ENCODE measurements around the gene PDPR. TPM values are rescaled to one million over a fixed set of nuclear protein-coding genes. Genes with fewer than 3 reads are reported as not detected.
"Not testable (repeated sequence)": the region's sequence is repeated elsewhere in the genome, so short reads cannot be mapped to it uniquely, and the experiment has no call there.

Gene PDPR
- total RNA-seq, 4 donors from 2014 or later, result 29.1 to 36.2 (median 31.7) TPM

DNA sequence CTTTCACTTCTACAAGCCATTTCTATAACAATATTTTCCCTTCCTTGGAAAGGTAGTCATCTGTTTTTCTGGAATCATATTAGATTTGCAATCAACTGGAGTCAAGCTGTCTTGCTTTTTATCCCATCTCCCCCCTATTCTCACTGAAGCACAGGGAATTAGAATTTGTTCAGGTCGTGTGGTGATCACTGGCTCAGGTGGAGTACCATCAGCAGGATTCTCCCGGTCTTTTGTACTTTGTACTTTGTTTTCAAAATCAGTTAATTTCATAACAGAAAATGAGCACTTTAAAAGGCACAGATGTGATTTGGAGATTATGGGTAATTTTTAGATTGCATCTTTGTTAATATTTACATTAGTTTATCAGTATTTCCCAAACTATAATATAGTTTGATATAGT lies 26.0 kb upstream of the PDPR start:
- H3K36me3 ChIP-seq; H3K9me3 ChIP-seq; intact Hi-C loops (cut with DNase I; ENCODE audit: low total_unique reads); DNase-seq; H3K27me3 ChIP-seq; H3K4me1 ChIP-seq; in situ Hi-C loops (cut with MboI; ENCODE audit: low pct_ligation_motif_present in 1 of 4, low pct_unique_long_range_greater_than_20kb in 1 of 4, low sequenced_read_pairs in 3 of 4); H3K27ac ChIP-seq; H3K4me3 ChIP-seq: not testable (repeated sequence)
- 41% methylated on average over 2 of the region's 2 CpGs; no CpG with 5 or more reads in 1 of the 2 donors for WGBS, 2 donors (ENCODE audit: low coverage in 1 of 2)

DNA sequence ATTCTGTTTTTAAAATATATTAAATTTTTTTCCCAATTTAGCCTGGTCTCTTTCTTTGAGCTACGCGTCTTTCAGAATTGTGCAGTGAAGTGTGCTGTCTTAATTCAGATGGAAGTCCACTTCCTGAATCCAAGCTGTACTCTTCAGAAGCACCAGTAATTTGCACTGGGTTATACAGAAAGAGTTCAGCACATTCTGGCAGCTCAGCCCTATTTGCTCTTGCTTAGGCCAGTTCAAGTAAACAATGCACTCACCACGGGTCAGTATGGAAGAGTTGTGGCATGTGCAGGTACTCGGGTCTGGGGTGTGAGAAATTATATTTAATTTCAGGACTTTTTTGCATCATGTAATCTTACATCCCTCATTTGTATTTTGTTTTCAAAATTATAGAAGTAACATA lies 25.3 kb upstream of the PDPR start:
- in situ Hi-C loops (cut with MboI; ENCODE audit: low pct_ligation_motif_present in 1 of 4, low pct_unique_long_range_greater_than_20kb in 1 of 4, low sequenced_read_pairs in 3 of 4); H3K4me3 ChIP-seq; H3K27me3 ChIP-seq; H3K27ac ChIP-seq; H3K4me1 ChIP-seq; H3K36me3 ChIP-seq; H3K9me3 ChIP-seq; DNase-seq; intact Hi-C loops (cut with DNase I; ENCODE audit: low total_unique reads): not testable (repeated sequence)
- 17% methylated on average over 1 of the region's 4 CpGs; no CpG with 5 or more reads in 1 of the 2 donors for WGBS, 2 donors (ENCODE audit: low coverage in 1 of 2)

DNA sequence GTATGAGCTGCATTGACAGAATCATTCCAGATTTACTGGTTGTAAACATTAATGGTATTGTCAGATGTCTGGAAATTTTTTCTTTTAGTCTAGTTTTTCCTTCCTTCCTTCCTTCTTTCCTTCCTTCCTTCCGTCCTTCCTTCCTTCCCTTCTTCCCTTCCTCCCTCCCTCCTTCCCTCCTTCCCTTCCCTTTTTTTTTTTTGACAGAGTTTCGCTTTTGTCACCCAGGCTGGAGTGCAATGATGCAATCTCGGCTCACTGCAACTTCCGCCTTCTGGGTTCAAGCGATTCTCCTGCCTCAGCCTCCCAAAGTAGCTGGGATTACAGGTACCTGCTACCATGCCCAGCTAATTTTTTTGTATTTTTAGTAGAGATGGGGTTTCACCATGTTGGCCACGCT lies 24.8 kb upstream of the PDPR start:
- H3K27ac ChIP-seq; H3K36me3 ChIP-seq; H3K27me3 ChIP-seq; DNase-seq; intact Hi-C loops (cut with DNase I; ENCODE audit: low total_unique reads); H3K4me3 ChIP-seq; H3K4me1 ChIP-seq; H3K9me3 ChIP-seq; in situ Hi-C loops (cut with MboI; ENCODE audit: low pct_ligation_motif_present in 1 of 4, low pct_unique_long_range_greater_than_20kb in 1 of 4, low sequenced_read_pairs in 3 of 4): not testable (repeated sequence)
- 67 to 87% methylated on average over 1 to 6 of the region's 6 CpGs for WGBS, 2 donors (ENCODE audit: low coverage in 1 of 2)

DNA sequence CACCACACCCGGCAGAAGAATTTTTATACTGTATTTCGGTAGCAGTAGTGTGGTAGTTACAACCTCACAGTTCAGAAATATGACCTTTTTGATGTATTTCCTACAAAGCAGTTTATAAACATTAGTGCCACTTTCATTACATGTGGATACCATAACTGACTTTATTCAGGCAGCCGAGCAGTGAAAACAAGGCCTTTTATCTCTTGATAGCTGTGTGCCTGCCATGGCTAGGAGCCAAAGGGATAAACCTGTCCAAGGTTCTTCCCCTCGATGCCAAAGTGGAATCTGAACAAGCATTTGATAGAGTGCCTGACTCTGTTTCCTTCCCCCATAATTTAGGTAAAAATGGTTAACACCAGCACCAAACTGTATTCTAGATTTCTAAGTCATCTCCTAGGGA lies 23.0 kb upstream of the PDPR start:
- WGBS, 2 donors (ENCODE audit: low coverage in 1 of 2), result 61 to 67% methylated on average over 1 to 4 of the region's 4 CpGs
- intact Hi-C loops (cut with DNase I; ENCODE audit: low total_unique reads); H3K4me1 ChIP-seq; H3K36me3 ChIP-seq; H3K27me3 ChIP-seq; H3K9me3 ChIP-seq; H3K27ac ChIP-seq; H3K4me3 ChIP-seq; in situ Hi-C loops (cut with MboI; ENCODE audit: low pct_ligation_motif_present in 1 of 4, low pct_unique_long_range_greater_than_20kb in 1 of 4, low sequenced_read_pairs in 3 of 4): not testable (repeated sequence)
- DNase-seq, result peak; percentile 61

DNA sequence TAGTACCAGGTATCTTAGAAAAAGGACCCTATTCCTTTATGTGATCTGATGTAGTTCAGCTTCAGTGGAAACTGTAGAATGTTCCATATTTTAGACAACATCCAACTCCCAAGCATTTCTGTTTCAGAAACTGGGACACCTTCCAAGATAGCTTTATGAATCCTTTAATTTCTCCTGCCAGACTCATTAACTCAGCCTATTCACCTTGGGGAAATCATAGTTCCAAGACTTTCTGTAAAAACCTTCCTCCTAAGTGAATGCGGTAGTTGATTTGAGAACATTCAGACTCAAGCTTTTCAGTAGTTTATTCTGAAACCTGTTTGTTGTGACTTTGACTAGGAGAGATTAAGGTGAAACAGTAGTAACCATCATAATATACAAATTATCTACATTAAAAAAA lies 20.0 kb upstream of the PDPR start:
- DNase-seq; H3K27ac ChIP-seq; in situ Hi-C loops (cut with MboI; ENCODE audit: low pct_ligation_motif_present in 1 of 4, low pct_unique_long_range_greater_than_20kb in 1 of 4, low sequenced_read_pairs in 3 of 4); intact Hi-C loops (cut with DNase I; ENCODE audit: low total_unique reads); H3K36me3 ChIP-seq; H3K9me3 ChIP-seq; H3K4me1 ChIP-seq; H3K4me3 ChIP-seq; H3K27me3 ChIP-seq: not testable (repeated sequence)
- 57 to 72% methylated on average over 1 of the region's 1 CpG for WGBS, 2 donors (ENCODE audit: low coverage in 1 of 2)

DNA sequence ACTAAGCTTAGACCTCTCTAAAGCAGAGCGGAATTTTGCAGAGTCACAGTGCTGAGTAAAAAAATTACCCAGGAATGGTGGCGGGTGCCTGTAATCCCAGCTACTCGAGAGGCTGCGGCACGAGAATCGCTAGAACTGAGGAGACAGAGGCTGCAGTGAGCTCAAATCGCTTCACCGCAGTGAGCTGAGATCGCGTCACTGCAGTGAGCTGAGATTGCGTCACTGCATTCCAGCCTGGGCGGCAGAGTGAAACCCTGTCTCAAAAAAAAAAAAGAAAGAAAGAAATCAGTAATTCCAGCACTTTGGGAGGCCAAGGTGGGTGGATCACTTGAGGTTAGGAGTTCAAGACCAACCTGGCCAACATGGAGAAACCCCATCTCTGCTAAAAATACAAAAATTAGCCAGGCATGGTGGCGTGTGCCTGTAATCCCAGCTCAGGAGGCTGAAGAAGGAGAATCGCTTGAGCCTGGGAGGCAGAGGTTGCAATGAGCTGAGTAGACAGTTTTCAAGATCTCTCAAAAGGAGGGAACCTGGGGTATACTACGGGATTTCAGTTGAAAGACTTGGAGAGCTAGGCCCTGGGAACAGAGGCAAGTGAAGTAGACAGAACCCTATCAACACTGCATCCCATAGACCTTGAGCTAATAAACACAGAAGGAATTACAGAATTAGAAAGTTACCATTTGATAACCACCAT lies 4.4 kb upstream of the PDPR start:
- H3K4me1 ChIP-seq; H3K4me3 ChIP-seq; H3K9me3 ChIP-seq; H3K36me3 ChIP-seq; H3K27ac ChIP-seq; intact Hi-C loops (cut with DNase I; ENCODE audit: low total_unique reads); DNase-seq; in situ Hi-C loops (cut with MboI; ENCODE audit: low pct_ligation_motif_present in 1 of 4, low pct_unique_long_range_greater_than_20kb in 1 of 4, low sequenced_read_pairs in 3 of 4); H3K27me3 ChIP-seq: not testable (repeated sequence)
- 94 to 95% methylated on average over 3 to 15 of the region's 15 CpGs for WGBS, 2 donors (ENCODE audit: low coverage in 1 of 2)

DNA sequence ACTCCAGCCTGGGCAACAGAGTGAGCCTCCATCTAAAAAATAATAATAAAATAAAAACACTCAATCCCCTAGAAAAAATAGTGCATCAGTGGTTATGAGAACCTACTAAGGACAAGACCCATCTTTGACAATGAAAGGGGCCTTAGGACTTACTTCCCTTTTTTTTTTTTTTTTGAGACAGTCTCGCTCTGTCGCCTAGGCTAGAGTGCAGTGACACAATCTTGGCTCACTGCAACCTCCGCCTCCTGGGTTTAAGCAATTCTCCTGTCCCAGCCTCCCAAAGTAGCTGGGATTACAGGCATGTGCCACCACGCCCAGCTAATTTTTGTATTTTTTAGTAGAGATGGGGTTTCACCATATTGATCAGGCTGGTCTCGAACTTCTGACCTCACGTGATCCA lies 2.0 kb upstream of the PDPR start:
- WGBS, 2 donors (ENCODE audit: low coverage in 1 of 2), result 84% methylated on average over 6 of the region's 6 CpGs; no CpG with 5 or more reads in 1 of the 2 donors
- intact Hi-C loops (cut with DNase I; ENCODE audit: low total_unique reads), result not testable (repeated sequence)

DNA sequence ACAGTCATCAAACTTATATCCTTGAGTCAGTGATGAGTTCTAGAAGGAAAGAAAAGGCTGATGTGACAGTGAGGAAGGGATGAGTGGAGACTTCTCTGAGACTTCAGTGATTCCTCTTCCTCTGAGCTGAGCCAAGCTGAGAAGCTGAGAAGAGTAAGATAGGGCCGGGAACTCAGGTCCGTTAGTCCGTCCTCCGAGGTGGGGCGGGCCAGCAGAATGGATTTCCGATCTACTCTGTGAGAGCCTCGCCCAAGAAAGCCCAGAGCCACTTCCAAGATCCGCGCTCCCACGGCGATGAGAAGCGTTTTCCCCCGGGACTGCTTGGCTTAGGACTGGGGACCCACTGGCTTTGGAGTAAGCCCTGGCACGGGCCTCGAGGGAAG lies 542 bp upstream of the PDPR start:
- Histone ChIP-seq H3K4me3 (peak overlapping the region in 3 of 4 donors; percentile 65 to 88 (median 65)), H3K4me1 (peaks cover 0 to 22% (median 12%) of the 10 kb centered on the region in 4 donors), H3K27ac (peak overlapping the region; percentile 84 to 89 (median 84))
- H3K36me3 ChIP-seq; in situ Hi-C loops (cut with MboI; ENCODE audit: low pct_ligation_motif_present in 1 of 4, low pct_unique_long_range_greater_than_20kb in 1 of 4, low sequenced_read_pairs in 3 of 4); H3K27me3 ChIP-seq; H3K9me3 ChIP-seq; intact Hi-C loops (cut with DNase I; ENCODE audit: low total_unique reads); DNase-seq: not testable (repeated sequence)
- WGBS, 2 donors (ENCODE audit: low coverage in 1 of 2), result no CpG with 5 or more reads among the region's 15 CpGs

More for the DNA sequence above, 2.0 kb upstream of the PDPR start:
- H3K36me3 ChIP-seq; H3K9me3 ChIP-seq; H3K27ac ChIP-seq; H3K4me3 ChIP-seq; DNase-seq; H3K27me3 ChIP-seq; in situ Hi-C loops (cut with MboI; ENCODE audit: low pct_ligation_motif_present in 1 of 4, low pct_unique_long_range_greater_than_20kb in 1 of 4, low sequenced_read_pairs in 3 of 4): not testable (repeated sequence)
- H3K4me1 ChIP-seq, result peaks cover 0 to 14% (median 7%) of the 10 kb centered on the region in 4 donors

DNA sequence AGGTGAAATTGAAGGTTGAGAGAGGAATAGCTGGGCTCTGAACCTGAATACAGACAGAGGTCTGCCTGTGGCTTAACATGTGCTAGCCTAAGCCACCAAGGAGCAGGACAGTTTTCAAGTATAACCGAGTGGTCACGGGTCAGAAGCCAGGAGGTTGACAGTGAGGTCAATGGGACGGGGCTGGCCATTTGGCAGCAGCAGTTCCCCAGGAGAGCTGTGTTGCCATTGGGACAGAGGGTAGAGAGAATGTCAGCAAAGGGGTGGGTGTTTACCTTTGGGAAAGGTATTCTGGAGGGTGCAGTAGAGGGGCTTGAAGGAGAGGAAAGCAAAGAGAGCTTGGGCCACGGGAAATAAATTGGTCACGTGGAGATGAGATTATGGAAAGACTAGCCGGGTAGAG lies 4.2 kb downstream of the PDPR start:
- in situ Hi-C loops (cut with MboI; ENCODE audit: low pct_ligation_motif_present in 1 of 4, low pct_unique_long_range_greater_than_20kb in 1 of 4, low sequenced_read_pairs in 3 of 4); H3K9me3 ChIP-seq; H3K27ac ChIP-seq; intact Hi-C loops (cut with DNase I; ENCODE audit: low total_unique reads); DNase-seq; H3K4me3 ChIP-seq; H3K27me3 ChIP-seq: not testable (repeated sequence)
- WGBS, 2 donors (ENCODE audit: low coverage in 1 of 2), result 79 to 82% methylated on average over 3 to 6 of the region's 6 CpGs
- peaks cover 0 to 13% (median 6%) of the 10 kb centered on the region in 4 donors for H3K36me3 ChIP-seq
- peaks cover 0 to 20% (median 12%) of the 10 kb centered on the region in 4 donors for H3K4me1 ChIP-seq

DNA sequence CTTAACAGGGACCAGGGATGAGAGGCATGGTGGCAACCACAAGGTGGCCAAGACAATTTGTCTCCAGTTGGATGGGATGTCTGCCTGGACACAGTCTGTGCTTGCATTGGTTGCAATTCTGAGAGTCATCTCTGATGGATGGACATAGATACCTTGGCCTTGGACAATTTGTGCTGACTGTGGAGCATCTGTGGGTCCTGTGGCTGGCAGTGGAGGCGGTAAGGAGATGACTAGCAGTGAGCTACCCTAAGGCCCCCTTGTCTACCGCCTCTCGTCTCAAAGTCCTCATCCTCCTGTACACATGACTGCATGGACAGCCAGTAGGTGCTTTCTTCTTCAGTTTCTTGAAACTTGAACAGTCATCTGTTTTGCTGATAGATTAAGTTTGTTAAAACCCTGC lies 4.6 kb downstream of the PDPR start:
- H3K27ac ChIP-seq; H3K27me3 ChIP-seq; H3K4me3 ChIP-seq; H3K9me3 ChIP-seq; in situ Hi-C loops (cut with MboI; ENCODE audit: low pct_ligation_motif_present in 1 of 4, low pct_unique_long_range_greater_than_20kb in 1 of 4, low sequenced_read_pairs in 3 of 4); intact Hi-C loops (cut with DNase I; ENCODE audit: low total_unique reads); DNase-seq: not testable (repeated sequence)
- Histone ChIP-seq H3K4me1 (peaks cover 0 to 20% (median 12%) of the 10 kb centered on the region in 4 donors), H3K36me3 (peaks cover 0 to 17% (median 8%) of the 10 kb centered on the region in 4 donors)
- 88% methylated on average over 3 of the region's 3 CpGs; no CpG with 5 or more reads in 1 of the 2 donors for WGBS, 2 donors (ENCODE audit: low coverage in 1 of 2)

DNA sequence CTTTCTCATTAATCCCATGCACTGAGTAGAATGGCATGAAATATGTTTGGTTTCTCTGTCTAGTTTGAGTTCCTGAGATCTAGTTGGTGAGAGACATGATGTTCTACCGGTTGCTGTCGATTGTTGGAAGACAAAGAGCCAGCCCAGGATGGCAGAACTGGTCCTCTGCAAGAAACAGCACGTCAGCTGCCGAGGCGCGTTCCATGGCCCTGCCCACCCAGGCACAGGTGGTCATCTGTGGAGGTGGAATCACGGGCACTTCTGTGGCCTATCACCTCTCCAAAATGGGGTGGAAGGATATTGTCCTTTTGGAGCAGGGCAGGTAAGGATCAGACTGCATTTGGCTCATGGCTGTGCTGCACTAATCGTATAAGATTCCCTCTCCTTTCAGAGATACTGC lies 6.3 kb downstream of the PDPR start:
- in situ Hi-C loops (cut with MboI; ENCODE audit: low pct_ligation_motif_present in 1 of 4, low pct_unique_long_range_greater_than_20kb in 1 of 4, low sequenced_read_pairs in 3 of 4); DNase-seq; H3K27me3 ChIP-seq; H3K9me3 ChIP-seq; intact Hi-C loops (cut with DNase I; ENCODE audit: low total_unique reads); H3K27ac ChIP-seq; H3K4me3 ChIP-seq: not testable (repeated sequence)
- 92 to 100% methylated on average over 1 to 8 of the region's 8 CpGs for WGBS, 2 donors (ENCODE audit: low coverage in 1 of 2)
- H3K4me1 ChIP-seq, result peaks cover 0 to 13% (median 6%) of the 10 kb centered on the region in 4 donors
- peaks cover 0 to 23% (median 11%) of the 10 kb centered on the region in 4 donors for H3K36me3 ChIP-seq
